ENCODE measurements around the gene ATL3.

- TF ChIP-seq CTCF (IDR thresholded peaks at IDR 0.05), result no peak
- TF ChIP-seq POLR2A (IDR thresholded peaks at IDR 0.05), result peak; percentile 58 to 77 (median 76)
Observed at GRCh38 chr11:63614136-63614671, 57.0 kb downstream of the ATL3 start, which contains the start of gene PLAAT3.

Data from body of pancreas (tissue), 4 donors.